K562 (cell line): ENCODE results near the gene SVOP. TPM values are rescaled to one million over a fixed set of nuclear protein-coding genes. Genes with fewer than 3 reads are reported as not detected.
A peak's percentile ranks its signal among the peaks of the same experiment; 100 is the strongest.

ENCODE experiments used
- DACH1 ChIP-seq: fragments of 450-650 bp; IDR thresholded peaks from 2 replicates; pipeline ENCODE4 v1.6.1; 2018; ENCODE audit not compliant: partially characterized antibody
- DMBX1 ChIP-seq: fragments of 250-450 bp; sonication (Bioruptor Pico); IDR thresholded peaks from 2 replicates; pipeline ENCODE4 v1.8.0; 2022; ENCODE audit warnings: inconsistent platforms, mild to moderate bottlenecking, moderate library complexity, borderline replicate concordance
- E2F4 ChIP-seq: sonication (generic); formaldehyde crosslinking; IDR thresholded peaks from 2 replicates; pipeline ENCODE4 v1.8.0; 2022; ENCODE audit warnings: mild to moderate bottlenecking, low read depth, missing genetic modification reagents
- FOXP1 ChIP-seq: sonication (generic); formaldehyde crosslinking; IDR thresholded peaks from 2 replicates; pipeline ENCODE4 v1.8.0; 2022; ENCODE audit warnings: mild to moderate bottlenecking, missing genetic modification reagents
- KLF13 ChIP-seq: fragments of 450-650 bp; IDR thresholded peaks from 2 replicates; pipeline ENCODE4 v1.6.1; 2016; ENCODE audit warnings: missing genetic modification characterization, low read depth, mild to moderate bottlenecking, missing compliant biosample characterization, moderate library complexity, borderline replicate concordance
- MEIS2 ChIP-seq: fragments of 450-650 bp; IDR thresholded peaks from 2 replicates; pipeline ENCODE4 v1.6.1; 2014; ENCODE audit warnings: mild to moderate bottlenecking; ENCODE audit not compliant: partially characterized antibody
- MYNN ChIP-seq, 2 experiments: sonication (generic); formaldehyde crosslinking in 1 of 2; IDR thresholded peaks; 2 replicates each; pipeline versions ENCODE4 v1.5.0 to v1.6.1; 2016 to 2020; ENCODE audit warnings: antibody characterized with exemption in 1 of 2, missing genetic modification reagents in 1 of 2
- NR2C2 ChIP-seq, 2 experiments: fragments of 200-800 bp in 1 of 2; sonication (Bioruptor generic) in 1 of 2; sonication (generic) in 1 of 2; formaldehyde crosslinking in 1 of 2; IDR thresholded peaks; 2 replicates each; pipeline versions ENCODE4 v1.6.1 to v1.8.0; 2016 to 2022; ENCODE audit warnings: mild to moderate bottlenecking in 1 of 2, missing compliant biosample characterization in 1 of 2, missing genetic modification characterization in 1 of 2, missing genetic modification reagents in 1 of 2
- PML ChIP-seq: IDR thresholded peaks from 2 replicates; pipeline ENCODE4 v1.6.1; 2012; ENCODE audit warnings: low read length, inconsistent platforms
- RAD51 ChIP-seq: fragments of 450-650 bp; IDR thresholded peaks from 2 replicates; pipeline ENCODE4 v1.7.1; 2016; ENCODE audit warnings: low read depth, mild to moderate bottlenecking, borderline replicate concordance
- RCOR1 ChIP-seq, 2 experiments: IDR thresholded peaks; 2 replicates each; pipeline ENCODE4 v1.6.1; 2012; ENCODE audit warnings: low read depth in 2 of 2, low read length in 2 of 2, borderline replicate concordance in 1 of 2, improper control_type of control experiment in 1 of 2
- SPI1 ChIP-seq: IDR thresholded peaks from 2 replicates; pipeline ENCODE4 v1.6.1; 2011; ENCODE audit warnings: low read depth, low read length, control low read depth, borderline replicate concordance
- STAT5A ChIP-seq: IDR thresholded peaks from 2 replicates; pipeline ENCODE4 v1.6.1; 2012; ENCODE audit warnings: low read length, inconsistent platforms, borderline replicate concordance
- VEZF1 ChIP-seq: fragments of 200-800 bp; sonication (Bioruptor generic); IDR thresholded peaks from 2 replicates; pipeline ENCODE4 v1.6.1; 2017; ENCODE audit warnings: missing genetic modification characterization, missing compliant biosample characterization
- ZNF232 ChIP-seq: sonication (generic); formaldehyde crosslinking; IDR thresholded peaks from 2 replicates; pipeline ENCODE4 v1.8.0; 2022; ENCODE audit warnings: mild to moderate bottlenecking, missing genetic modification reagents
- ZNF695 ChIP-seq: fragments of 450-650 bp; formaldehyde crosslinking; IDR thresholded peaks from 2 replicates; pipeline ENCODE4 v1.4.0; 2020; ENCODE audit warnings: mild to moderate bottlenecking, moderate library complexity
- polyA plus RNA-seq, 8 experiments: library from polyadenylated mRNA; depleted of rRNA in 4 of 8; stranded (reverse) in 5 of 8; unstranded in 3 of 8; fragments of >200 nt; fragmentation: Nextera tagmentation in 2 of 8; fragmentation: Illumina TruSeq in 1 of 8; extraction: Ambion mirVana in 2 of 8; extraction: Trizol in 1 of 8; gene quantifications; 2 replicates each; pipeline versions ENCODE4 v1.2.1 to v1.2.3, GENCODE V29; 2011 to 2014; ENCODE audit warnings: inconsistent platforms in 1 of 8, missing spikeins in 1 of 8
- total RNA-seq, 7 experiments: library from RNA; depleted of rRNA in 6 of 7; stranded (reverse); fragments of >200 nt in 6 of 7; fragmentation: Illumina TruSeq in 2 of 7; extraction: Trizol in 2 of 7; gene quantifications; 2 replicates each; pipeline versions ENCODE4 v1.2.1 to v1.2.3, GENCODE V29; 2011 to 2021; ENCODE audit warnings: low replicate concordance in 1 of 7
- TF ChIP-seq, protein P1 (sequence below): fragments of 450-650 bp; IDR thresholded peaks from 2 replicates; pipeline ENCODE4 v1.6.1; 2016; ENCODE audit warnings: mild to moderate bottlenecking
- TF ChIP-seq, protein P2 (sequence below): sonication (generic); formaldehyde crosslinking; IDR thresholded peaks from 2 replicates; pipeline ENCODE4 v1.8.0; 2022; ENCODE audit warnings: mild to moderate bottlenecking, missing genetic modification reagents

Gene SVOP
- total and polyA plus RNA-seq, 9 of the 15 experiments (the other 6 are each of a cell fraction or from before 2014, with no cell fraction given): 0.01 to 0.09 (median 0.06) TPM; not detected in 1

DNA sequence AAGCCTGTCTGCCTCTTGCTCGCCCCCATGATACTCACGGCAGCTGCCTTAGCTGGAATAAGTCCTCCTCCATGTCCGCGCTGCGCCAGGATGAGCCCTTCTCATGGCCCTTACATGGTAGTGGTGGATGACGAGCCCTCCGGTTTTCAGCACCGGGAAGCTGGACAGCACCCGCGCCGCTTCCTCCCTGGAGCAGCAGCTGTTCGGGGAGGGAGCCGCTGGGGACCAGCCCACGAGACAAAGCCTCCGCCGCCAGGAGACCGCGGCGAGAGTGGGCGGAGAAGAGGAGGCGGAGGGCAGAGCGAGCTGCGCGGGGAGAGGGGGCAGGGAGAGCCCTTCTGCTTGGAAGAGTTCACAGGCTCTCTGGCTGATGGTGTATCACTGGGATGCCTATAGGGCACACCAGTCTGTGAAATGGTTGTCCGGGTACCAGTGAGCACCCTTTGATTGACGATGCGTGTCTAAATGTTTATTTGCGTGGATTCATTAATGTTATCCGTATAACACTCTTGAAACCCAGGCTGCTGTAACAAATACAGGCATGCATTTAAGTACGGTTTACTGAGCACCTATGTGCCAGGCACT lies at the start of gene SVOP (continued):
- TF ChIP-seq KLF13 (tag): no peak
- peak; percentile 61 for TF ChIP-seq VEZF1
- no peak for TF ChIP-seq ZNF695 (CRISPR knock-in tag)
- TF ChIP-seq ZNF232 (CRISPR knock-in tag): peak; percentile 80; the same call in 1 of the 2 replicates
- TF ChIP-seq MEIS2: no peak
- peak; percentile 85 for TF ChIP-seq DACH1
- TF ChIP-seq, protein P1, sequence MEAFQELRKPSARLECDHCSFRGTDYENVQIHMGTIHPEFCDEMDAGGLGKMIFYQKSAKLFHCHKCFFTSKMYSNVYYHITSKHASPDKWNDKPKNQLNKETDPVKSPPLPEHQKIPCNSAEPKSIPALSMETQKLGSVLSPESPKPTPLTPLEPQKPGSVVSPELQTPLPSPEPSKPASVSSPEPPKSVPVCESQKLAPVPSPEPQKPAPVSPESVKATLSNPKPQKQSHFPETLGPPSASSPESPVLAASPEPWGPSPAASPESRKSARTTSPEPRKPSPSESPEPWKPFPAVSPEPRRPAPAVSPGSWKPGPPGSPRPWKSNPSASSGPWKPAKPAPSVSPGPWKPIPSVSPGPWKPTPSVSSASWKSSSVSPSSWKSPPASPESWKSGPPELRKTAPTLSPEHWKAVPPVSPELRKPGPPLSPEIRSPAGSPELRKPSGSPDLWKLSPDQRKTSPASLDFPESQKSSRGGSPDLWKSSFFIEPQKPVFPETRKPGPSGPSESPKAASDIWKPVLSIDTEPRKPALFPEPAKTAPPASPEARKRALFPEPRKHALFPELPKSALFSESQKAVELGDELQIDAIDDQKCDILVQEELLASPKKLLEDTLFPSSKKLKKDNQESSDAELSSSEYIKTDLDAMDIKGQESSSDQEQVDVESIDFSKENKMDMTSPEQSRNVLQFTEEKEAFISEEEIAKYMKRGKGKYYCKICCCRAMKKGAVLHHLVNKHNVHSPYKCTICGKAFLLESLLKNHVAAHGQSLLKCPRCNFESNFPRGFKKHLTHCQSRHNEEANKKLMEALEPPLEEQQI: peak; percentile 18; the same call in 1 of the 2 replicates
- no peak for TF ChIP-seq PML
- TF ChIP-seq SPI1: peak; percentile 72
- TF ChIP-seq RCOR1 (IDR thresholded peaks at IDR 0.05; ENCODE audit: borderline replicate concordance in 1 of 2, low read depth in 2 of 2, low read length in 2 of 2): peak in 1 of 2 experiments; percentile 84; a peak in 2 of 4 replicates
- TF ChIP-seq NR2C2 (CRISPR knock-in tag; IDR thresholded peaks at IDR 0.05): peak; percentile 82
- TF ChIP-seq NR2C2 (tag; IDR thresholded peaks at IDR 0.05): no peak
- TF ChIP-seq STAT5A: no peak
- TF ChIP-seq, protein P2, sequence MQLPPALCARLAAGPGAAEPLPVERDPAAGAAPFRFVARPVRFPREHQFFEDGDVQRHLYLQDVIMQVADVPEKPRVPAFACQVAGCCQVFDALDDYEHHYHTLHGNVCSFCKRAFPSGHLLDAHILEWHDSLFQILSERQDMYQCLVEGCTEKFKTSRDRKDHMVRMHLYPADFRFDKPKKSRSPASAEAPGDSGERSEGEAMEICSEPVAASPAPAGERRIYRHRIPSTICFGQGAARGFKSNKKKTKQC (CRISPR knock-in tag): peak; percentile 93
- TF ChIP-seq DMBX1: peak; percentile 67; the same call in 1 of the 2 replicates
- peak; percentile 62; the same call in 1 of the 2 replicates for TF ChIP-seq FOXP1
- TF ChIP-seq MYNN (IDR thresholded peaks at IDR 0.05): no peak
- no peak for TF ChIP-seq MYNN (CRISPR knock-in tag; IDR thresholded peaks at IDR 0.05)
- no peak for TF ChIP-seq RAD51
- TF ChIP-seq E2F4 (CRISPR knock-in tag): 0 out of 2 replicates have a peak, but pooled peaks have one; percentile 57
